Measurements from ENCODE around the gene ADH1B.
"Not testable (repeated sequence)": the region's sequence is repeated elsewhere in the genome, so short reads cannot be mapped to it uniquely, and the experiment has no call there.

The ADH1B gene

DNA sequence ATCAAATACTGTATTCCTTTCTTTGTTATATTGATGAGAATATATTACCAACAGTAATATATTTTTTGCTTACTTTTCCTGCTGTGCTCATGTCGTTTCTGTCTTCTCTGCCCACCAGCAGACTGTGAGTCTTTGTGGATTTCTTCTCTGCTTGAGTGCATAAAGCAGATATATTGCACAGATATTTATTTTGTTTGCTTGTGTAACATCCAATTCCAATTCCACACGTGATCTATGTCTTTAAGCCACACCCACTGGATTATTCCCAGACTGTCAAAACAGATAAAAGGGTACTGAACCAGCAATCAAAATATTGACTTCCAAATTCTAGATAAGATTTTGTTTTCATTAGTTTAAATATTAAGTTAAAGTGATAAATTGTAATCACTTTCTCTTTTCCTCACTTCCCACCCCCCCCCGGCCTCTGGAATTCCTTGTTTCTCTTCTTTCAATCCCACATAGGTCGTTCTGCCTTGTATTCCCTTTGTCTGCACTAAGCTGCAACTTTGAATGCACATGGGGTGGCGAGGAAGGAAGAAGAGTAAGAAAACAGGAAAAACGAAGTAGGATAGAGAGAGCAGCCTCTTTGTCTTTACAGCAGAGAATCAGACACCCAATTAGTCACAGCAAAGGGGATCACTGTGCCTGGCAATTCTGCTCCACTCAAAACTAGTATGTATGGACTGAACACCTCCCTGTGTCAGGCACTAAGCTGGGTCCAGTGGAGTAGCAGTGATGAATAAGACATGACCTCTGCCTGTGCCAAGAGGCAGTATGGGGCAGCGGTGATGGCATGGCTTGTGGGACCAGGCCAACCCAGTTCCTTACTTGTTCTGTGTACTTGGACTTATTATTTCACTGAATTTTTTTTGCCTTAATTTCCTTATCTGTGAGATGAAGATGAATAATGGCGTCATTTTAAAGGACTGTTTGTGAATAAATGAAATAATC lies at the start of gene ADH1B:
Gene ADH1B, minus strand, starts transcription at position 161 of the 951 bp plus-strand sequence. Its CDS starts 70 bp downstream, at position 91.
- DNase-seq (ENCODE audit: low read depth), result no peak

DNA sequence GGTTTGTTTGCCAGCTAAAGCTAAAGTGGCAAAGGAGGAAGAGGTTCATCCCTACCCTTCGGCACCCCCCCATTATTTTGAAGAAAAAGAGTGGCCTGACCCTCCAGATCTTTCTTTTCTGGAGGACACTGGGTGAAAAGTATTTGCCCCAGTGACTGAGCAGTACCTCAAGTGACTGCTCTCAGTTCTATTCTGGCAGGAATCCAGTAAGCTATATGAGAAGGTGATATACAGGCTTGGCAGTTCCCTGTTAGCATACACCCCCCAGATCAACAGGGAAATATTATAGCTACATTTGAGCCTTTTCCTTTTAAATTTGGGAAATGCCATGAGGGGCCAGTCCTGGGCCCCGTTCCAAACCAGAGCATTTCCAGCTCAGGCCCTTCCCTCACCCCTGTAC lies 46.6 kb upstream of the ADH1B start:
- not testable (repeated sequence) for DNase-seq (ENCODE audit: low read depth)

DNA sequence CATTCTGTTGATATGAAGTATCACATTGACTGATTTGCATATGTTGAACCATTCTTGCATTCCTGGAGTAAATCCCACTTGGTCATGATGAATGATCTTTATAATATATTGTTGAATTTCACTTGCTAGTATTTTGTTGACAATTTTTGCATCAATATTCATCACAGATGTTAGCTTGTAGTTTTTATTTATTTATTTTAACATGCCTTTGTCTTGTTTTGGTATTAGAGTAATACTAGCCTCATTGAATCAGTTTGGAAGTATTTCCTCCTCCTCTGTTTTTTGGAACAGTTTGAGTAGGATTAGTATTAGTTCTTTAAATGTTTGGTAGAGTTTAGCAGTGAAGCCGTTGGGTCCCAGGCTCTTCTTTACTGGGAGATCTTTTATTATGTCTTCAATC lies 45.3 kb upstream of the ADH1B start:
- no peak for DNase-seq (ENCODE audit: low read depth)

DNA sequence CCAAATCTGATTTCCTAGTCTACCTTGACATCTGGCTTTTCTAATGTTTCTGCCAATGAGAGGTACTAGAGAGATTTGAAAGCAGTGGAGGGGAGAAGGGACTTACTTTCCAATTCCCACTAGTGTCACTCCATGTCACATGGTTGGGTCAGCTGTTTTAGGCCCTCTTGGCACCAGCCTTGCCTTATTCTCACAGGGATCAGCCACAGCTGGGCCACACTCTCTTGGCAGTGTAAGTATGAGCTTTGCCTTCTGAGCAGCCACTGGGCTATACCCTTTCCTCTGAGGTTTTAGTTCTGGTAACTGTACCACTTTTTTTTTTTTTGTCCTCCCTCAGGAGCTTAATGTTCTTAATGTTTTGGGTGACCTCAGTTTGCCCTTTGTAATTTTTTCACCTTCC lies 41.6 kb upstream of the ADH1B start:
- no peak for DNase-seq (ENCODE audit: low read depth)

DNA sequence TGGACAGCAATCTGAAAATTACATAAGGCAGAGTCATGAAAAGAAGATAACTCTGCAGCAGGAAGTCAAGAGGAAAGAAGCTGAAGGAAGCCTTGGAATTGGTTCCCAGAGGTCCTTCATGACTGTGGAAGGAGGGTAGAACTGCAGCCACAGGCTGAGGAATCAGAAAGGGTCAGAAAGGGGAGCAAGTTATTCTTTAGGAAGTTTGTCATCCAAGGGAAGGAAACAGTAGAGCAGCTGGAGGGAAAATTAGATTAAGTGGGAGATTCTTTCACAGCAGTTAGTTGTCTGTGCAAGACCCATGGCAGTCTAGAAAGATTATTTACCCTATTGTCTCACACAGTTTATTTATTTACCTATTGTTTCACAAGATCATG lies 40.7 kb upstream of the ADH1B start:
- no peak for DNase-seq (ENCODE audit: low read depth)

DNA sequence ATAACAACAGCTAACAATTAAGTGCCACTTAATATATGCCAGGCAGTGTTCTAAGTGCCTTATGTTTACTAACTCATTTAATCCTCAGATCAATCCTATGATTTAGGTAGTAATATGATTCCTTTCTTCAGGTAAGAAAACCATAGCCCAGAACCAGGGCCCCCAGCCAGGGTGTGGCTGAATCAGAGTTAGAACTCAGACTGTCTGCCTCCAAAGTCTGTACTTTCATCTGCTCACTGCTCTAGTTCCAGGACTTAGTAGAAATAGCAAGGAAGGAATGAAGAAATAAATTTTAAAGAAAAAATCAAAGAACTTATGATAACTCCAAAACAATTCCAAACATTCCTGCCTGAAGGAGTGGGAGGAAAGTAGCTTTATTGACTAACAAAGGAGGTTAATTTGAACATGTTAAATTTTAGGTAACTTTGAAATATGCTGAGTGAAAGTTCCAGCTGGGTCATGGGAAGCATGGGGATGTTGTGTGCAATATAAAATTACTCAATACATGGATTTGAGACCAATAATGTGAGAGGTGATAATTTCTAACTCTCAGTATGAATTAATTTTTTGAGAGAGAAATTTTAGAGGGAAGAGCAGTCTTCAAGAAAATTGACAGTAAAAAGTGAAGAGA lies 40.2 kb upstream of the ADH1B start:
- no peak for DNase-seq (ENCODE audit: low read depth)

DNA sequence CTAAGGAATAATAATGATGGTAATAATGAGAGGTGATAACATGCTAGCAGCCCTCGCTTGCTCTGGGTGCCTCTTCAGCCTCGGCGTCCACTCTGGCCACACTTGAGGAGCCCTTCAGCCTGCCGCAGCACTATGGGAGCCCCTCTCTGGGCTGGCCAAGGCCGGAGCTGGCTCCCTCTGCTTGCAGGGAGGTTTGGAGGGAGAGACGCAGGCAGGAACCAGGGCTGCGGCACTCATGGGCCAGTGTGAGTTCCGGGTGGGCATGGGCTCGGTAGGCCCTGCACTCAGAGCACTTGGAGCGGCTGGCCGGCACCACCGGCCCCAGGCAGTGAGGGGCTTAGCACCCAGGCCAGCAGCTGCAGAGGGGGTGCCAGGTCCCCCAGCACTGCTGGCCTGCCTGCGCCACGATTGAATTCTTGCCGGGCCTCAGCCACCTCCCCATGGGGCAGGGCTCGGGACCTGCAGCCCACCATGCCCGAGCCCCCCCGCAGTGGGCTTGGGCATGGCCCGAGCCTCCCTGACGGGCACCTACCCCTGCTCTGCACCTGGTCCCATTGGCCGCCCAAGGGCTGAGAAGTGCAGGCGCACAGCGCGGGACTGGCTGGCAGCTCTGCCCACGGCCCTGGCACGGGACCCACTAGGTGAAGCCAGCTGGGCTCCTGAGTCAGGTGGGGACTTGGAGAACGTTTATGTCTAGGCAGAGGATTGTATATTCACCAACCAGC lies 38.4 kb upstream of the ADH1B start:
- DNase-seq (ENCODE audit: low read depth), result no peak

DNA sequence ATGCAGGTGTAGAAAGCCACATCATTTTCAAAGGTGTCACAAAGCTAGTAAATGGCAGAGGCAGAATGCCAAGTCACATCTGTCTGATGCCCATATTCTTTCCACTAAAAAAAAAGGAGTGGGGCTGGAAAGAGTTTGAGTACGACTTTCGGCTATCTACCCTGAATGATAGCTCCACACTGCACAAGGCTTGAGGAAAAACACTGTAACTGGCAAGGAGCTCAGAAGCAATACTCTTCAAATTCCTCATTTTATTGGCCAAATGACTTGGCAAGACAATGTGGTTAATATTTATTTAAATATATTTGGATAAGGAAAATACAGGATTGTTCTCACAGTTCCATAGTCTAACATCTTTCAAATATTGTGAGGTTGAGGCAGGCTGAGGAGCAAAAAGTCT lies 36.7 kb upstream of the ADH1B start:
- no peak for DNase-seq (ENCODE audit: low read depth)

DNA sequence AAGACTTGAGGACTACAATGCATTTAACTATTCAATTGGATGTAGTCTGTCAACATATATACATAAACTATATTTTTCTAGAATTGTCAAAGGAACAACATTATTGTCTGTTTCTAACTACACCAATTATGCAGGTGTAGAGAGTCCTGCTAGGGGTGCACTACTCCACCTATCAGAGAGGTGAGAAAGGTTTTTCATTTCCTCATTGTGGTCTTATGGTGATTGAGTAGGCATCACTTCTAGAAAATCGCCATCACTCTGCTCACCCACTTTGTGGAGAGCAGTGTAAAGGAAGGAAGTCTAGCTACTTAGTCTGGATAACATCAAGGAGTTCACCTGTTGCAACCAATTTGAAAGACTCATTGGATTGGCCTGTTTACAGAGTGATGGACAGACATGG lies 35.8 kb upstream of the ADH1B start:
- no peak for DNase-seq (ENCODE audit: low read depth)

DNA sequence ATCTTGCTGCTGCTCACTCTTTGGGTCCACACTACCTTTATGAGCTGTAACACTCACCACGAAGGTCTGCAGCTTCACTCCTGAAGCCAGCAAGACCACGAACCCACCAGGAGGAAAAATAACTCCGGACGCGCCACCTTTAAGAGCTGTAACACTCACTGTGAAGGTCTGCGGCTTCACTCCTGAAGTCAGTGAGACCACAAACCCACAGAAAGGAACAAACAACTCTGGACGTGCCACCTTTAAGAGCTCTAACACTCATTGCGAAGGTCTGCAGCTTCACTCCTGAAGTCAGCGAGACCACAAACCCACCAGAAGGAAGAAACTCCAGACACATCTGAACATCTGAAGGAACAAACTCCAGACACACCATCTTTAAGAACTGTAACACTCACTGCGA lies 34.9 kb upstream of the ADH1B start:
- DNase-seq (ENCODE audit: low read depth), result not testable (repeated sequence)

DNA sequence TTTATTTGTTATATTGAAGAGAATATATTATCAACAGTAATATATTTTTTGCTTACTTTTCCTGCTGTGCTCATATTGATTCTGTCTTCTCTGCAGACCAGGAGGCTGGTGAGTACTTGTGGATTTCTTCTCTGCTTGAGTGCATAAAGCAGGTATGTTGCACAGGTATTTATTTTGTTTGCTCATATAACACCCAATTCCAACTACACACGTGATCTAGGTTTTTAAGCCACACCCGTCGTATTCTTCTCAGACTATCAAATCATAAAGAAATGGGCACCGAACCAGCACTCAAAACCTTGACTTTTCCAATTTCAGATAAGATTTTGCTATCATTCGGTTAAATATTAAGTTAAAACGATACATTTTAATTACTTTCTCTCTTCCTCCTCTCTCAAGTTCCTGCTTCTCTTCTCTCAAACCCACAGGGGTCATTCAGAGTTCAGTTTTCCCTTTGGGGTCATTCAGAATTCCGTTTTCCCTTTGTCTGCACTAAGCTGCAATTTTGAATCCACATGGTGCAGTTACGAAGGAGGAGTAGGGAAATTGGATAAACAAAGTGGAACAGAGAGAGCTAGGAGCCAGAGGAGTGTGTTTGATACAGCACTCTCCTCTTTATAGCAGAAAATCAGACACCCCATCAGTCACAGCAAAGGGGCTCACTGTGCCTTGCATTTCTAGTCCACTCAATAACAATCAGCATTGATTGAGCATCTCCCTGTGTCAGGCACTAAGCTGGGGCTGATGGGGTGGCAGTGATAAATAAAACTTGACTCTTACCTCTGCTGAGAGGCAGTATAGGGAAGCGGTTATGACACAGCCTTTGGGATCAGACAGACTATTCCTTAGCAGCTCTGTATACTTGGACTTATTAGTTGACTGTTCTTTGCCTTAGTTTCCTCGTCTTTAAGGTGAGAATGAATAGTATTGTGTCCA lies 31.7 kb upstream of the ADH1B start, which contains the start of gene ADH1C:
Gene ADH1C, minus strand, starts transcription at position 145 of the 936 bp plus-strand sequence. Its CDS starts 71 bp downstream, at position 74.
- DNase-seq (ENCODE audit: low read depth), result no peak

DNA sequence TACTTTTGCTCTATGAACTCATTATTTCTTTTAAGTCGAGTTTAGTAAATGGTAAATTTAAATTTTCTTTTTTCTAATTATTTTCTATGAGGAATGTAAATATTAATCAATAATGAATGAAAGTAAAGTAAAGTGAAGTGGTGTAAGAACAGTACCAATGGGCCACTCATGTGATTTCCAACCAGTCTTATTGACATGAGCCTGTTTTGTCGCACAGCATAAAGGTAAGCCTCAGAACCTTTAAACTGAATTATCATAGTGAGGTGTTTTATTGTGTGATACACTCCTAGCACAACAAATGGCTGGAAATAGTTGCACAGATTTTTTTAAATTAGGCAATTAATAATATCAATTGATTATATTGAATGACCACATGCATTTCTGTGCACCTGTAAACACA lies 30.3 kb upstream of the ADH1B start:
- no peak for DNase-seq (ENCODE audit: low read depth)

DNA sequence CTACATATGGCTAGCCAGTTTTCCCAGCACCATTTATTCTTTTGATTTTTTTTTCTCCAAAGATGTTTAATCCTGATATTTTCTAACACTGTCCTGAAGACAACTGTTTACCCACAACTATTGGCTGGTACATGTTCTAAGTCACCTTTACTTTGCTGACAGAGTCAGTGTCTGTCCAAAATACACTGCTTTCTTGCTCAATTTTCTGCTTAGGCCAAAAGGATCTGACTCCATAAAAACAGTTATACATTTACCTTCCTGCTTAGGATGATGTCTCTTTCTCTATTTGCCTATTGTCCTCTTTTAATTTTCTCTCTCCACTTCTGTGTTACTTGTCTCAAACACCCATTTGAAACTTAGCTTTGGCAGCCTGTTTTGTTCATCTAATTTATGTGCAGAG lies 28.1 kb upstream of the ADH1B start:
- DNase-seq (ENCODE audit: low read depth), result no peak

DNA sequence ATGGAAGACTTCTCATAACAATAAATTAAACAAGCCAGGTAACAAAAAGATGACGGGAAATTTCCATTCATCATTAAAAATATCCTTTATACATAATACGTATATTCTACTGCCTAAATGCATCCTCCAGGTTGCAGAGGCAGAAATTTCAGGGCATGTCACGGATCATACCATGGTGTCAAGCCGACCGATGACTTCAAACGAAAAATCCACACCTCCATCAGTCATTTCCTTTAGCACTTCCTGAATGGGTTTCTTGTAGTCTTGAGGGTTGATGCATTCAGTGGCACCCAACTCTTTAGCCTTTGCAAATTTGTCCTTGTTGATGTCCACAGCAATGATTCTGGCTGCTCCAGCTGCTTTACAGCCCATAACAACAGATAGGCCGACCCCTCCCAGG lies 21.4 kb upstream of the ADH1B start:
- not testable (repeated sequence) for DNase-seq (ENCODE audit: low read depth)

DNA sequence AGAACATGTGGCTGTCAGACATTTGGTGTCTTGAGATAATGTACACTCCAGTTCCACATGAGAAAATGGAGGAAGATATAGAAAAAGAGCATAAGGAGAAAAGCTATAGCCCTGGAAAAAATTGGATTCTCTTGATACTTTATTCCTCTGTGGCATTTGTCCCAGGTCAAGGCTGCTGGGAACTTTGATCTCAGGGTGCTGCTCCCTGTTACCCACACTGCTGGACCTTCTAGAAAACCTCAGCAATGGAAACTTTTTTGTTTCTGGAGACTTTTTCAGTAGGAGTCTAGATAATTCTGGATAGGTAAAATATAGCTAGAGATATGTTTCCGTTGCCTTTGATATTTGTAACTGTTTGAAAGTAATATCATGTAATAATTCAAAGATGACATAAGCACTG lies 20.2 kb upstream of the ADH1B start:
- no peak for DNase-seq (ENCODE audit: low read depth)

DNA sequence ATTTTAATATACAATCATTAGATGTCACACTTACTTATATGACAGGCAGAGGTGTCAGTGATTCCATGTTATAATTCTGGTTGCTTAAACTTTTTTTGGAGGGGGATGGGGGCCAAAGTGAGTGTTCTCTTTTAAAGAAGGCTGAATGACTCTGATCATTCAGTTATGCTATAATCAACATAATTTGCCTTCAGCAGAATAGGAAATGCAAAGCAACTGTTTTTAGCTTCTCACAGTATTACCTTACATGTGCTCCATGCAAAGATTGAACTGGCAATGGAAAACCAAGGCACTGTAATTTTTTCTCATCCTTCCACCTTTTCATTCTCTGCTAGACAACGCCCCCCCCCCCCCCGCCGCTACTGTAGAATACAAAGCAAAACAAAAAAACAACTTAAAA lies 18.0 kb upstream of the ADH1B start:
- DNase-seq (ENCODE audit: low read depth), result no peak

DNA sequence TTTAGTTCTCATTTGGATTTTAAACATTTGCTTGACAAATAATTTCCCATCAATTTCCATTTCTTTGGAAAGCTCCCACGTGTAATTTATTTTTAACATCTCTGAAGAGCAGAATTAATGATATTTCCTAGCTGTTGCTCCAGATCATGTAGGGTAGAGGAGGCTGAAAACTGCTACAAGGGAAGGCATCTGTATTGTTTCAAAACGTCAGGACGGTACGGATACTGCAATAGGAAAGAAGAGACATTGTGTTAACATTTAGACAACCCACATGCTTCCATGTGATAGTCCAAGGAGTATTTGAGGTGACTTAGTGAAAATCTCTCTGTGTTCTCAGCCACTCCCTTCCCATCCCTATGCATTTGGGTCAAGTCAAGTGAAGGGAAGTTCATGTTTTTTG lies 15.4 kb upstream of the ADH1B start:
- DNase-seq (ENCODE audit: low read depth), result no peak

DNA sequence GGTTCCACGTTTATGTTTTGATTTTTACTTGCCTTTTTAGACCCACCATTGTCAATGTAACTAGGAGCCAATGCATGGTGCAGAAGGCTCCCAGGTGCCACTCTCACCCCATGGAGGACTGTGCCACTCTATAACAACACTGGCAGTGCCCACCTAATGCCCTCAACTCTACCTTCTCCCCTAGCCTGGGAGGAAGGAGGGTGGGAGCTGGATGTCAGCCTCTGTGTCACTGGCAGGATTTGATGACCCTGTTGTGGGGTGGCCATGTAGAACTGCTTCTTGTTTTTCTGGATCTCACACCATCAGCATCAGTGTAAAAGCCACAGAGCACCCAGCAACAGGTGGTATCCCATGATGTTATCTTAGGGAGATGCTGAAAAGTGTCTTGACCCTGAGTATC lies 13.7 kb upstream of the ADH1B start:
- DNase-seq (ENCODE audit: low read depth), result no peak

DNA sequence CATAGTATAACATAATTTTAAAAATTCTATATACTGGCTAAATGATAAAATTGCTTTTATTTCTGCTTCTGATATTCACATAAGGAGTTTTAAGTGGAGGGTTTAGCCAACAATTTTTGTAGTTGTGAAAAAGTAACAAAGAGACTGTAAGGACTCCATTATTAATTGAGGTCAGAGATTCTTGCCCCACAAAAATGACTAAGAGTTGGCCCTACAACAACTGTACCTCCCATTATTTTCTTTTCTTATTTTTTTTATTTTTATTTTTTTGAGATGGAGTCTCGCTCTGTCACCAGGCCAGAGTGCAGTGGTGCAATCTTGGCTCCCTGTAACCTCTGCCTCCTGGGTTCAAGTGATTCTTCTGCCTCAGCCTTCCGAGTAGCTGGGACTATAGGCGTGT lies 9.4 kb upstream of the ADH1B start:
- DNase-seq (ENCODE audit: low read depth), result no peak

DNA sequence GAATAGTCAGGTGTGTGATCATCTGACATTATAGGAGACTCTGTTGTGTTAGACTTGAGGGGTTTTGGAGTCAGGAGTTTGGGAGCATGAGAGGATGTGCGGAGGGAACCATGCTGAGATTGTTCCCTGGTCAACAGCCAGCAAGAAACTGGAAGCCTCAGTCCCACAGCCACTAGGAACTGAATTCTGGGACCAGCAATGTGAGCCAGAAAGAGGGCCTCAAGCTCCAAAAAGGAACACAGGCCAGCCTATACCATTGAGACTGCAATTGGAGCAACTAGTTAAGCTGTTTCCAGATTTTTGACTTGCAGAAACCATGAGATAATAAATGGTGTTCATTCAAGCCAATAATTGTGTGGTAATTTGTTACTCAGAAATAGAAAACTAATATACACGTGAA lies 8.7 kb upstream of the ADH1B start:
- no peak for DNase-seq (ENCODE audit: low read depth)

DNA sequence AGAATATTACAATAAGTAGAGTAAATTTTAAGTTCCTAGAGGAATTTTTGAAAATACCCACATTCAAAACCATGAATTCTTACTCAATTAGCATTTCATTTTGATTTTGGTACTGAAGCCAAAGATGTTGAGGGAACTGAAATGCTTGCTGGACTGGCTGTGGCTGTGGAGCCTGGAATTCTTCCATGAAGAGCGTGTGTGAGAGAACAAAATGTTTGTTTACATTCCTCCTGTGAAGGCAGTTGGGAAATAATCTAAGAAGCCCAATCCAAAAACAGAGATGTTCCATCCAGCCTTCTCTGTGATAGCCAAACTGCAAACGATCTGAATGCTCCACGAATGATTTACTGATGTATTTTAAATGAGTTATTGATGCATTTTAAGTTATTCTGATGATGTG lies 3.8 kb upstream of the ADH1B start:
- DNase-seq (ENCODE audit: low read depth), result no peak

DNA sequence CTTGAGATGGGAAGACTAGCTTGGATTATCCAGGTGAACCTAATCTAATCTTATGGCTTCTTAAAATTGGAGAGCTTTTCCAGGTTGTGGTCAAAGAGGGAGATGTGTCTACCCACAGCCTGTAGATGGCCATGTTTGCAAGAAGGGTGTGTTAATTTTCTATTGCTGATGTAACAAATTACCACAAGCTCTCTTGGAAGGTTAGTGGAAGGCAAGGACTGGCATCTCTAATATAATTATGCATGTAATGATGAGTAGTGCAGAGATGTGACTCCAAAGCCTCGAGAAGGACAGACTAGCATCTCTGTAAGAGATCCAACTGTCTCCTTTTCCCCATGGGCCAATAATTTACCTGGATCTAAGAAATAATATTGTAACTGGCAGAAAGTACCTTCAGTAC lies 3.2 kb upstream of the ADH1B start:
- DNase-seq (ENCODE audit: low read depth), result no peak
